Measurements from ENCODE around the gene HMGCL. TPM values are rescaled to one million over a fixed set of nuclear protein-coding genes. Genes with fewer than 3 reads are reported as not detected.
"Not testable (repeated sequence)": the region's sequence is repeated elsewhere in the genome, so short reads cannot be mapped to it uniquely, and the experiment has no call there.

HMGCL gene
- polyA plus RNA-seq, 1 donor (not counting 4 experiments of a cell fraction or from before 2014, with no cell fraction given): 24.1 TPM

DNA sequence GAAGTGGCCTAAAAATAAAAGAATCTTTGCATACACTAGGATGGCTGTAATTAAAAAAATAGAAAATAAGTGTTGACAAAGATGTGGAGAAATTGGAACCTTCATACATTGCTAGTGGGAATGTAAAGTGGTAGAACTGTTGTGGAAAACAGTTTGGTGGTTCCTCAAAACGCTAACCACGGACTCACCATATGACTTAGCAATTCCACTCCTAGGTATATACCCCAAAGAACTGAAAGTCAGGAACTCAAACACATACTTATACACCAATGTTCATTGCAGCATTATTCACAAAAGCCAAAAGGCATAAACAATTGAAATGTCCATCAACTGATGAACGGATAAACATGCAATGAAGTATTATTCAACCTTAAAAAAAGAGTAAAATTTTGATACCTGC is 10.8 kb upstream of the HMGCL start:
- Histone ChIP-seq H2AFZ (ENCODE audit: control insufficient read depth, low read length) (no peak overlapping the region), H3K27me3 (ENCODE audit: control insufficient read depth, extremely low read depth, insufficient read depth, low read length) (peaks cover 6% of the 10 kb centered on the region), H3K9ac (ENCODE audit: control insufficient read depth, extremely low read depth, insufficient read depth, low read length) (no peak overlapping the region), H3K36me3 (ENCODE audit: control insufficient read depth in 2 of 2, extremely low read depth in 1 of 2, insufficient read depth in 2 of 2, low read length in 2 of 2) (no peaks in the 10 kb centered on the region), H3K4me3 (ENCODE audit: control insufficient read depth in 2 of 3, extremely low read depth in 1 of 3, insufficient read depth in 2 of 3, low read depth in 1 of 3, low read length in 3 of 3) (no peak overlapping the region), H3K27ac (ENCODE audit: control insufficient read depth, insufficient read depth, low read length) (no peak overlapping the region), H4K20me1 (ENCODE audit: control insufficient read depth, extremely low read depth, insufficient read depth, low read length) (no peaks in the 10 kb centered on the region), H3K9me1 (ENCODE audit: control insufficient read depth, extremely low read depth, insufficient read depth, low read length) (no peaks in the 10 kb centered on the region), H3K4me1 (ENCODE audit: control insufficient read depth, extremely low read depth, insufficient read depth, low read length) (peaks cover 3% of the 10 kb centered on the region), H3K79me2 (ENCODE audit: control insufficient read depth, insufficient read depth, low read length) (no peaks in the 10 kb centered on the region), H3K9me3 (ENCODE audit: control insufficient read depth, low read depth, low read length) (no peaks in the 10 kb centered on the region), H3K4me2 (ENCODE audit: control insufficient read depth, extremely low read depth, insufficient read depth, low read depth, low read length) (no peak overlapping the region)
- dilution Hi-C loops (cut with MboI; ENCODE audit: extremely low pct_ligation_motif_present, low sequenced_read_pairs): no loop called here
- FAIRE-seq (no peak), DNase-seq (ENCODE audit: low read depth, low spot score) (no peak)
- TF ChIP-seq, protein P1, sequence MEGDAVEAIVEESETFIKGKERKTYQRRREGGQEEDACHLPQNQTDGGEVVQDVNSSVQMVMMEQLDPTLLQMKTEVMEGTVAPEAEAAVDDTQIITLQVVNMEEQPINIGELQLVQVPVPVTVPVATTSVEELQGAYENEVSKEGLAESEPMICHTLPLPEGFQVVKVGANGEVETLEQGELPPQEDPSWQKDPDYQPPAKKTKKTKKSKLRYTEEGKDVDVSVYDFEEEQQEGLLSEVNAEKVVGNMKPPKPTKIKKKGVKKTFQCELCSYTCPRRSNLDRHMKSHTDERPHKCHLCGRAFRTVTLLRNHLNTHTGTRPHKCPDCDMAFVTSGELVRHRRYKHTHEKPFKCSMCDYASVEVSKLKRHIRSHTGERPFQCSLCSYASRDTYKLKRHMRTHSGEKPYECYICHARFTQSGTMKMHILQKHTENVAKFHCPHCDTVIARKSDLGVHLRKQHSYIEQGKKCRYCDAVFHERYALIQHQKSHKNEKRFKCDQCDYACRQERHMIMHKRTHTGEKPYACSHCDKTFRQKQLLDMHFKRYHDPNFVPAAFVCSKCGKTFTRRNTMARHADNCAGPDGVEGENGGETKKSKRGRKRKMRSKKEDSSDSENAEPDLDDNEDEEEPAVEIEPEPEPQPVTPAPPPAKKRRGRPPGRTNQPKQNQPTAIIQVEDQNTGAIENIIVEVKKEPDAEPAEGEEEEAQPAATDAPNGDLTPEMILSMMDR (optimal IDR thresholded peaks at IDR 0.05 in 1 of 3, IDR thresholded peaks at IDR 0.05 in 1 of 3, conservative IDR thresholded peaks at IDR 0.05 in 1 of 3; ENCODE audit: extremely low read depth in 1 of 3, insufficient read depth in 2 of 3, low read length in 3 of 3): no peak
- TF ChIP-seq EZH2 (IDR thresholded peaks at IDR 0.05; ENCODE audit: low read length): no peak

DNA sequence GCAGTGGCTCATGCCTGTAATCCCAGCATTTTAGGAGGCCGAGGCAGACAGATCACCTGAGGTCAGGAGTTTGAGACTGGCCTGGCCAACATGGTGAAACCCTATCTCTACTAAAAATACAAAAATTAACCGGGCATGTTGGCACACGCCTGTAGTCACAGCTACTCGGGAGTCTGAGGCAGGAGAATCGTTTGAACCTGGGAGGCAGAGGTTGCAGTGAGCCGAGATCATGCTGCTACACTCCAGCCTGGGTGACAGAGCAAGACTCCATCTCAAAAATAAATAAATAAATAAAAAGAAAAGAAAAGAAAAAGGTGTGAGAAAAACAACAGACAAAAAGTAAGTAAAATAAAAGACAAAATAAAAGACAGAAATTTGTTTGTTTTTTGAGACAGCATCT is 8.9 kb upstream of the HMGCL start:
- H3K4me3 ChIP-seq (ENCODE audit: control insufficient read depth in 2 of 3, extremely low read depth in 1 of 3, insufficient read depth in 2 of 3, low read depth in 1 of 3, low read length in 3 of 3); H3K9me3 ChIP-seq (ENCODE audit: control insufficient read depth, low read depth, low read length); H3K36me3 ChIP-seq (ENCODE audit: control insufficient read depth in 2 of 2, extremely low read depth in 1 of 2, insufficient read depth in 2 of 2, low read length in 2 of 2); H3K4me2 ChIP-seq (ENCODE audit: control insufficient read depth, extremely low read depth, insufficient read depth, low read depth, low read length); FAIRE-seq; H3K9me1 ChIP-seq (ENCODE audit: control insufficient read depth, extremely low read depth, insufficient read depth, low read length); H3K27ac ChIP-seq (ENCODE audit: control insufficient read depth, insufficient read depth, low read length); H3K4me1 ChIP-seq (ENCODE audit: control insufficient read depth, extremely low read depth, insufficient read depth, low read length); H2AFZ ChIP-seq (ENCODE audit: control insufficient read depth, low read length); DNase-seq (ENCODE audit: low read depth, low spot score); H3K9ac ChIP-seq (ENCODE audit: control insufficient read depth, extremely low read depth, insufficient read depth, low read length); H3K27me3 ChIP-seq (ENCODE audit: control insufficient read depth, extremely low read depth, insufficient read depth, low read length); H4K20me1 ChIP-seq (ENCODE audit: control insufficient read depth, extremely low read depth, insufficient read depth, low read length); dilution Hi-C loops (cut with MboI; ENCODE audit: extremely low pct_ligation_motif_present, low sequenced_read_pairs); H3K79me2 ChIP-seq (ENCODE audit: control insufficient read depth, insufficient read depth, low read length): not testable (repeated sequence)

DNA sequence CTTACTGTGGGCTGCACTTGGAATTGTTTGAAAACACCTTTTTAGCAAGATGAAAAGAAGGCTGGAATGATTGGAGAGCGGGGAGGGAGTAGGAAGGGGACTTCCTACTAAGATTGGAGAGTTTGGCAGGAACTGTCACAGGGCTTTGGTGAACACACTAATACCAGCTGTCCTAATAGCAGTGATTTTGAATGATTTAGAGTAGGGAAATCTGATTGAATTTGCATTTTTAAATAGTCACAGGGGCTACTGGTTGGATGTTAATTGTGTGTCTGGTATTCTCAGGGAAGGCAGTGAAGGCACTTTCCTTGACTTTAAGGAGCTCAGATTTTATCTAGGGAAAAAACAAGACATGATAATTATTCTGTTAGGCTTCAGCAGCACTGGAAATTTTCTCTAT is 2.5 kb upstream of the HMGCL start:
- FAIRE-seq (no peak), DNase-seq (ENCODE audit: low read depth, low spot score) (no peak)
- no peak overlapping the region for H2AFZ ChIP-seq (ENCODE audit: control insufficient read depth, low read length)
- no peaks in the 10 kb centered on the region for H3K36me3 ChIP-seq (ENCODE audit: control insufficient read depth in 2 of 2, extremely low read depth in 1 of 2, insufficient read depth in 2 of 2, low read length in 2 of 2)
- peaks cover 6% of the 10 kb centered on the region for H3K79me2 ChIP-seq (ENCODE audit: control insufficient read depth, insufficient read depth, low read length)
- H3K27me3 ChIP-seq (ENCODE audit: control insufficient read depth, extremely low read depth, insufficient read depth, low read length): no peaks in the 10 kb centered on the region
- peaks cover 3% of the 10 kb centered on the region for H3K4me1 ChIP-seq (ENCODE audit: control insufficient read depth, extremely low read depth, insufficient read depth, low read length)
- TF ChIP-seq, protein P1 (optimal IDR thresholded peaks at IDR 0.05 in 1 of 3, IDR thresholded peaks at IDR 0.05 in 1 of 3, conservative IDR thresholded peaks at IDR 0.05 in 1 of 3; ENCODE audit: extremely low read depth in 1 of 3, insufficient read depth in 2 of 3, low read length in 3 of 3): no peak
- TF ChIP-seq EZH2 (IDR thresholded peaks at IDR 0.05; ENCODE audit: low read length): no peak
- no peaks in the 10 kb centered on the region for H4K20me1 ChIP-seq (ENCODE audit: control insufficient read depth, extremely low read depth, insufficient read depth, low read length)
- no peaks in the 10 kb centered on the region for H3K9me1 ChIP-seq (ENCODE audit: control insufficient read depth, extremely low read depth, insufficient read depth, low read length)
- no peak overlapping the region for H3K4me2 ChIP-seq (ENCODE audit: control insufficient read depth, extremely low read depth, insufficient read depth, low read depth, low read length)
- H3K9ac ChIP-seq (ENCODE audit: control insufficient read depth, extremely low read depth, insufficient read depth, low read length): no peak overlapping the region
- no peak overlapping the region for H3K4me3 ChIP-seq (ENCODE audit: control insufficient read depth in 2 of 3, extremely low read depth in 1 of 3, insufficient read depth in 2 of 3, low read depth in 1 of 3, low read length in 3 of 3)
- no peak overlapping the region for H3K27ac ChIP-seq (ENCODE audit: control insufficient read depth, insufficient read depth, low read length)
- dilution Hi-C loops (cut with MboI; ENCODE audit: extremely low pct_ligation_motif_present, low sequenced_read_pairs): no loop called here
- no peaks in the 10 kb centered on the region for H3K9me3 ChIP-seq (ENCODE audit: control insufficient read depth, low read depth, low read length)

DNA sequence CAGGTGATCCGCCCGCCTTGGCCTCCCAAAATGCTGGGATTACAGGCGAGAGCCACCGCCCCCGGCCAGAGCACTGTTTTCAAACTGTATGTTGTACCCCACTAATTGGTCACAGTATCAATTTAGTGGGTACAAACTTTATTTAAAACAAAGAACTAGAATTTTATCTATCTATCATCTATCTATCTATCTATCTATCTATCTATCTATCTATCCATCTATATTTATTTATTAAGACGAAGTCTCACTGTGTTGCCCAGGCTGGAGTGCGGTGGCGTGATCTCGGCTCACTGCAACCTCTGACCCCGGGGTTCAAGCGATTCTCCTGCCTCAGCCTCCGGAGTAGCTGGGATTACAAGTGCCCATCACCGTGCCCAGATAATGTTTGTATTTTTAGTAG is 1.4 kb upstream of the HMGCL start:
- FAIRE-seq: not testable (repeated sequence)

More for the DNA sequence above, 1.4 kb upstream of the HMGCL start:
- H3K79me2 ChIP-seq (ENCODE audit: control insufficient read depth, insufficient read depth, low read length); H3K9me3 ChIP-seq (ENCODE audit: control insufficient read depth, low read depth, low read length); H3K4me1 ChIP-seq (ENCODE audit: control insufficient read depth, extremely low read depth, insufficient read depth, low read length); H3K4me2 ChIP-seq (ENCODE audit: control insufficient read depth, extremely low read depth, insufficient read depth, low read depth, low read length); H2AFZ ChIP-seq (ENCODE audit: control insufficient read depth, low read length); H3K9me1 ChIP-seq (ENCODE audit: control insufficient read depth, extremely low read depth, insufficient read depth, low read length); H3K9ac ChIP-seq (ENCODE audit: control insufficient read depth, extremely low read depth, insufficient read depth, low read length); H3K27me3 ChIP-seq (ENCODE audit: control insufficient read depth, extremely low read depth, insufficient read depth, low read length); DNase-seq (ENCODE audit: low read depth, low spot score); H3K27ac ChIP-seq (ENCODE audit: control insufficient read depth, insufficient read depth, low read length); H3K36me3 ChIP-seq (ENCODE audit: control insufficient read depth in 2 of 2, extremely low read depth in 1 of 2, insufficient read depth in 2 of 2, low read length in 2 of 2); dilution Hi-C loops (cut with MboI; ENCODE audit: extremely low pct_ligation_motif_present, low sequenced_read_pairs); H3K4me3 ChIP-seq (ENCODE audit: control insufficient read depth in 2 of 3, extremely low read depth in 1 of 3, insufficient read depth in 2 of 3, low read depth in 1 of 3, low read length in 3 of 3); H4K20me1 ChIP-seq (ENCODE audit: control insufficient read depth, extremely low read depth, insufficient read depth, low read length): not testable (repeated sequence)

Measured in keratinocyte (primary cell).